PC-3 (cell line): ENCODE results near the gene ALG12.

ENCODE experiments used
- CTCF ChIP-seq: fragments of 300-600 bp; sonication (generic); conservative IDR thresholded peaks from 2 replicates; pipeline ENCODE4 v1.5.1; 2017; ENCODE audit warnings: antibody characterized with exemption, low read depth, mild to moderate bottlenecking, low read length
- EZH2 ChIP-seq: fragments of 300-600 bp; sonication (generic); IDR thresholded peaks from one replicate; pipeline ENCODE4 v1.6.1; 2017; ENCODE audit warnings: antibody characterized with exemption, mild to moderate bottlenecking, low read length; ENCODE audit not compliant: unreplicated experiment
- EZH2phosphoT487 ChIP-seq: fragments of 300-600 bp; sonication (generic); IDR thresholded peaks from 2 replicates; pipeline ENCODE4 v1.6.1; 2018; ENCODE audit warnings: mild to moderate bottlenecking, antibody characterized with exemption, low read length, borderline replicate concordance

- TF ChIP-seq CTCF = no peak
- no peak for TF ChIP-seq EZH2
- TF ChIP-seq EZH2phosphoT487 = no peak
Observed at GRCh38 chr22:49883294-49883640, 35.0 kb downstream of the ALG12 start.
